ENCODE measurements around the gene TCP11X1.
"Not testable (repeated sequence)": the region's sequence is repeated elsewhere in the genome, so short reads cannot be mapped to it uniquely, and the experiment has no call there.

TCP11X1 gene

GRCh38 chrX:102214986-102215385 is at the start of gene TCP11X1:
Gene TCP11X1 (plus strand): TSS chrX:102215301.
- DNase-seq (ENCODE audit: low read depth), result not testable (repeated sequence)

GRCh38 chrX:102185967-102186720 is 29.0 kb upstream of the TCP11X1 start:
- no peak overlapping the region for H3K4me3 ChIP-seq (ENCODE audit: control insufficient read depth, low read depth, low read length)
- no peak for DNase-seq (ENCODE audit: low read depth)
- TF ChIP-seq CTCF (IDR thresholded peaks at IDR 0.05; ENCODE audit: control insufficient read depth, insufficient read depth, low read depth, low read length, missing control alignments), result no peak

More at GRCh38 chrX:102214986-102215385, at the start of gene TCP11X1:
- not testable (repeated sequence) for H3K4me3 ChIP-seq (ENCODE audit: control insufficient read depth, low read depth, low read length)

- DNase-seq (ENCODE audit: low read depth); H3K4me3 ChIP-seq (ENCODE audit: control insufficient read depth, low read depth, low read length): not testable (repeated sequence)
These were observed 7.2 kb upstream of the TCP11X1 start for GRCh38 chrX:102207940-102208339.

GRCh38 chrX:102216497-102216896 is 1.4 kb downstream of the TCP11X1 start:
- not testable (repeated sequence) for H3K4me3 ChIP-seq (ENCODE audit: control insufficient read depth, low read depth, low read length); DNase-seq (ENCODE audit: low read depth)

- H3K4me3 ChIP-seq (ENCODE audit: control insufficient read depth, low read depth, low read length); DNase-seq (ENCODE audit: low read depth): not testable (repeated sequence)
These were observed 20.6 kb downstream of the TCP11X1 start for GRCh38 chrX:102235678-102236077.

- DNase-seq (ENCODE audit: low read depth); H3K4me3 ChIP-seq (ENCODE audit: control insufficient read depth, low read depth, low read length): not testable (repeated sequence)
These were observed 25.2 kb downstream of the TCP11X1 start for GRCh38 chrX:102240265-102240664.

- DNase-seq (ENCODE audit: low read depth); H3K4me3 ChIP-seq (ENCODE audit: control insufficient read depth, low read depth, low read length): not testable (repeated sequence)
These were observed 31.8 kb downstream of the TCP11X1 start, which contains the start of gene NXF2 for GRCh38 chrX:102246893-102247292. Gene NXF2 (plus strand): TSS chrX:102247167. CDS start chrX:102307079, 59,912 bp downstream.

- DNase-seq (ENCODE audit: low read depth); H3K4me3 ChIP-seq (ENCODE audit: control insufficient read depth, low read depth, low read length): not testable (repeated sequence)
These were observed 57.1 kb downstream of the TCP11X1 start for GRCh38 chrX:102272231-102272630.
